DLD1 (cell line): ENCODE results near the gene NUBPL.

Source experiments
- in situ Hi-C: cut with HindIII; loops from 2 replicates; pipeline ENCODE4 v1.10.0; 2017; ENCODE audit warnings: low sequenced_read_pairs

Gene NUBPL

GRCh38 chr14:31902945-31903646 is 341.9 kb downstream of the NUBPL start:
- in situ Hi-C loops, result no loop called here

- in situ Hi-C loops, result no loop called here
Observed at GRCh38 chr14:31909977-31910376, 348.8 kb downstream of the NUBPL start.
